Keratinocyte (primary cell): ENCODE measurements around the gene FNDC3A. TPM values are rescaled to one million over a fixed set of nuclear protein-coding genes. Genes with fewer than 3 reads are reported as not detected.

Source experiments
- DNase-seq: peaks from one replicate; pipeline ENCODE4 v3.0.0-alpha.2; 2011; ENCODE audit warnings: low read depth, missing footprints, low spot score
- FAIRE-seq: peaks from 2 replicates; lab custom pipeline; 2011; peaks lifted over from hg19 to GRCh38; lab: Jason Lieb, UNC
- H2AFZ ChIP-seq: 2 replicates; pipeline ENCODE4 v1.6.0; 2012; ENCODE audit warnings: low read length, control low read depth, inconsistent platforms; ENCODE audit not compliant: control insufficient read depth
- H3K27ac ChIP-seq: 2 replicates; pipeline ENCODE4 v1.5.1; 2011; ENCODE audit warnings: low read length; ENCODE audit not compliant: control insufficient read depth, insufficient read depth
- H3K27me3 ChIP-seq: 3 replicates; pipeline ENCODE4 v1.6.0; 2011; ENCODE audit warnings: low read length; ENCODE audit not compliant: control insufficient read depth, insufficient read depth; ENCODE audit errors: extremely low read depth
- H3K36me3 ChIP-seq, 2 experiments: 2 replicates in 1 of 2; 3 replicates in 1 of 2; pipeline ENCODE4 v1.5.1; 2011; ENCODE audit warnings: low read length in 2 of 2, mild to moderate bottlenecking in 1 of 2; ENCODE audit not compliant: control insufficient read depth in 2 of 2, insufficient read depth in 2 of 2; ENCODE audit errors: extremely low read depth in 1 of 2
- H3K4me1 ChIP-seq: 3 replicates; pipeline ENCODE4 v1.5.1; 2011; ENCODE audit warnings: low read length; ENCODE audit not compliant: control insufficient read depth, insufficient read depth; ENCODE audit errors: extremely low read depth
- H3K4me2 ChIP-seq: 3 replicates; pipeline ENCODE4 v1.6.0; 2011; ENCODE audit warnings: low read depth, low read length; ENCODE audit not compliant: control insufficient read depth, insufficient read depth; ENCODE audit errors: extremely low read depth
- H3K4me3 ChIP-seq, 3 experiments: fragments of 200-600 bp in 1 of 3; sonication (generic) in 1 of 3; 2 replicates in 2 of 3; 3 replicates in 1 of 3; pipeline ENCODE4 v1.5.1; 2011 to 2016; ENCODE audit warnings: low read length in 3 of 3, mild to moderate bottlenecking in 3 of 3, control low read depth in 2 of 3, inconsistent platforms in 1 of 3, low read depth in 1 of 3, mixed read lengths in 1 of 3, mixed run types in 1 of 3, moderate library complexity in 1 of 3; ENCODE audit not compliant: control insufficient read depth in 2 of 3, insufficient read depth in 2 of 3; ENCODE audit errors: extremely low read depth in 1 of 3
- H3K79me2 ChIP-seq: 2 replicates; pipeline ENCODE4 v1.6.0; 2012; ENCODE audit warnings: low read length; ENCODE audit not compliant: control insufficient read depth, insufficient read depth
- H3K9ac ChIP-seq: 3 replicates; pipeline ENCODE4 v1.6.0; 2011; ENCODE audit warnings: low read length; ENCODE audit not compliant: control insufficient read depth, insufficient read depth; ENCODE audit errors: extremely low read depth
- H3K9me1 ChIP-seq: 3 replicates; pipeline ENCODE4 v1.6.0; 2011; ENCODE audit warnings: low read length; ENCODE audit not compliant: control insufficient read depth, insufficient read depth; ENCODE audit errors: extremely low read depth
- H3K9me3 ChIP-seq: 2 replicates; pipeline ENCODE4 v1.5.1; 2012; ENCODE audit warnings: low read depth, low read length; ENCODE audit not compliant: control insufficient read depth
- H4K20me1 ChIP-seq: 3 replicates; pipeline ENCODE4 v1.6.0; 2011; ENCODE audit warnings: low read length; ENCODE audit not compliant: control insufficient read depth, insufficient read depth; ENCODE audit errors: extremely low read depth
- CTCF ChIP-seq, 3 experiments: IDR thresholded peaks in 1 of 3; conservative IDR thresholded peaks in 1 of 3; optimal IDR thresholded peaks in 1 of 3; 2 replicates in 2 of 3; 3 replicates in 1 of 3; pipeline versions ENCODE3 to v1.5.1; 2011; ENCODE audit warnings: low read length in 3 of 3, mild to moderate bottlenecking in 3 of 3, moderate library complexity in 2 of 3, control low read depth in 1 of 3, inconsistent platforms in 1 of 3; ENCODE audit not compliant: insufficient read depth in 2 of 3; ENCODE audit errors: extremely low read depth in 1 of 3
- EZH2 ChIP-seq: IDR thresholded peaks from one replicate; pipeline ENCODE4 v1.6.1; 2012; ENCODE audit warnings: inconsistent platforms, mild to moderate bottlenecking, low read length, moderate library complexity
- dilution Hi-C: fragments of 300-500 bp; cut with MboI; formaldehyde crosslinking; loops from one replicate; pipeline ENCODE4 v1.7.0; 2020; ENCODE audit warnings: low sequenced_read_pairs; ENCODE audit not compliant: extremely low pct_ligation_motif_present
- polyA plus RNA-seq, 5 experiments: library from polyadenylated mRNA; depleted of rRNA in 3 of 5; stranded (reverse) in 3 of 5; stranded (forward) in 1 of 5; unstranded in 1 of 5; fragments of >200 nt; gene quantifications; 1 replicate in 1 of 5; 2 replicates in 3 of 5; 3 replicates in 1 of 5; pipeline versions ENCODE4 v1.2.1 to v1.2.3, GENCODE V29; 2011 to 2012; ENCODE audit warnings: missing spikeins in 2 of 5, low read depth in 1 of 5, low replicate concordance in 1 of 5

The FNDC3A gene
- polyA plus RNA-seq, 1 donor (not counting 4 experiments of a cell fraction or from before 2014, with no cell fraction given), result 28.4 TPM

GRCh38 chr13:49071341-49071937 is 95.7 kb downstream of the FNDC3A start:
- H2AFZ ChIP-seq, result no peak overlapping the region
- FAIRE-seq, result no peak
- no peak for TF ChIP-seq CTCF (optimal IDR thresholded peaks at IDR 0.05 in 1 of 3, IDR thresholded peaks at IDR 0.05 in 1 of 3, conservative IDR thresholded peaks at IDR 0.05 in 1 of 3; ENCODE audit: extremely low read depth in 1 of 3, insufficient read depth in 2 of 3, low read length in 3 of 3)
- no peak for TF ChIP-seq EZH2
- H3K27ac ChIP-seq, result no peak overlapping the region
- no peak for DNase-seq
- no peak overlapping the region for H3K9ac ChIP-seq
- no peaks in the 10 kb centered on the region for H3K9me1 ChIP-seq
- no peaks in the 10 kb centered on the region for H3K4me1 ChIP-seq
- no peaks in the 10 kb centered on the region for H4K20me1 ChIP-seq
- no peaks in the 10 kb centered on the region for H3K27me3 ChIP-seq
- H3K4me2 ChIP-seq, result no peak overlapping the region
- H3K36me3 ChIP-seq, result no peaks in the 10 kb centered on the region
- no peak overlapping the region for H3K4me3 ChIP-seq
- peaks cover 2% of the 10 kb centered on the region for H3K9me3 ChIP-seq
- no peaks in the 10 kb centered on the region for H3K79me2 ChIP-seq
- dilution Hi-C loops, result no loop called here

- no peaks in the 10 kb centered on the region for H4K20me1 ChIP-seq
- peak overlapping the region; percentile 65 for H3K4me2 ChIP-seq
- peaks cover 35% of the 10 kb centered on the region for H3K4me1 ChIP-seq
- H3K9me1 ChIP-seq, result no peaks in the 10 kb centered on the region
- no peak overlapping the region for H3K4me3 ChIP-seq
- dilution Hi-C loops, result no loop called here
- DNase-seq (peak; percentile 59), FAIRE-seq (peak; percentile 100)
- TF ChIP-seq CTCF (optimal IDR thresholded peaks at IDR 0.05 in 1 of 3, IDR thresholded peaks at IDR 0.05 in 1 of 3, conservative IDR thresholded peaks at IDR 0.05 in 1 of 3; ENCODE audit: extremely low read depth in 1 of 3, insufficient read depth in 2 of 3, low read length in 3 of 3) (no peak), EZH2 (no peak)
- H3K9ac ChIP-seq, result peak overlapping the region; percentile 56
- H3K27me3 ChIP-seq, result no peaks in the 10 kb centered on the region
- H3K9me3 ChIP-seq, result no peaks in the 10 kb centered on the region
- H3K27ac ChIP-seq, result peak overlapping the region; percentile 77
- H3K36me3 ChIP-seq, result no peaks in the 10 kb centered on the region
- peak overlapping the region; percentile 83 for H2AFZ ChIP-seq
- no peaks in the 10 kb centered on the region for H3K79me2 ChIP-seq
Measured at GRCh38 chr13:49082653-49083536, 107.2 kb downstream of the FNDC3A start.
